ENCODE data around the gene RPSA. TPM values are rescaled to one million over a fixed set of nuclear protein-coding genes. Genes with fewer than 3 reads are reported as not detected.

The RPSA gene
- total RNA-seq, 1 experiment from 2014 or later, result 2,077 TPM

DNA sequence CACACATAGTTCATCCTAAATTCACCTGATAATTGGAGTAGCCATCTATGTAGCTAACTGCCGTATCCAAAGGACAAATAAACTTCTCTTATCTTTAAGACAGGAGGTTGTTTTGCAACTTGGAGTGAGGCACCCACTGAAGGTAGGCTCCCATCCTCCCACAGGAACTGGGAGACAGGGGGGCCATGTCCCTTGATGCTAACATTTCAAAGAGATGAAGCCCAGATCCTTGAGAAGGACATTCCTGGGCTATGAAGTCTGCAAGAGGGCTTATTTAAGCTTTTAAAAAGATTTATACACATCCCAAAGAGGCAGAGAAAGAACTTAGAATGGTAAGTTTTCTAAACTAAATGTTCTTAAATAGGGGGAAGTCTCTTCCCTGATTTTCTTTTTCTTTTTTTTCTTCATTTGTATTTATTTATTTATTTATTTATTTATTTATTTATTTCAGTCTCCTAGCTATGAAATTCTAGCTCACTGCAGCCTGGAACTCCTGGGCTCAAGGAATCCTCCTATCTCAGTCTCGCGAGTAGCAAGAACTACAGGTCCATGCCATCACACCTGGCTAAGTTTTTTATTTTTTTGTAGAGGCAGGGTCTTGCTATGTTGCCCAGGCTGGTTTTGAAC lies 48.2 kb downstream of the RPSA start:
- Histone ChIP-seq H3K4me1 (ENCODE audit: insufficient read depth, low read length) (no peaks in the 10 kb centered on the region), H3K9me3 (ENCODE audit: control insufficient read depth, low read depth, low read length) (no peaks in the 10 kb centered on the region), H2AFZ (ENCODE audit: low read length) (no peak overlapping the region), H4K8ac (replicated peaks; ENCODE audit: insufficient read length, low read depth, low read length) (no peak overlapping the region), H2BK12ac (ENCODE audit: insufficient read length, low read depth, low read length) (no peak overlapping the region), H3K79me1 (ENCODE audit: insufficient read depth, low read depth, low read length, poor library complexity, severe bottlenecking) (no peaks in the 10 kb centered on the region), H4K91ac (ENCODE audit: insufficient read length, low read depth, low read length) (no peak overlapping the region), H3K27me3 (ENCODE audit: insufficient read depth, low read length) (no peaks in the 10 kb centered on the region), H3K4me2 (ENCODE audit: insufficient read depth, insufficient read length, low read length) (no peak overlapping the region), H3K23me2 (ENCODE audit: insufficient read length, low read depth, low read length, poor library complexity, severe bottlenecking) (no peaks in the 10 kb centered on the region), H3K79me2 (ENCODE audit: insufficient read depth, low read length) (no peaks in the 10 kb centered on the region), H2BK20ac (ENCODE audit: low read depth, low read length, poor library complexity, severe bottlenecking) (no peak overlapping the region), H4K5ac (ENCODE audit: insufficient read length, low read depth, low read length) (no peak overlapping the region), H3T11ph (ENCODE audit: low read length) (no peak overlapping the region), H3K9ac (ENCODE audit: extremely low read depth, insufficient read length, low read length) (no peak overlapping the region), H2BK120ac (ENCODE audit: low read depth, low read length, poor library complexity, severe bottlenecking) (no peak overlapping the region), H4K20me1 (ENCODE audit: control insufficient read depth, insufficient read depth, insufficient read length) (no peaks in the 10 kb centered on the region), H3K56ac (ENCODE audit: insufficient read length, low read depth, low read length) (no peak overlapping the region), H3K18ac (ENCODE audit: insufficient read length, low read depth, low read length) (no peak overlapping the region), H3K27ac (ENCODE audit: insufficient read length, low read depth, low read length) (no peak overlapping the region), H2BK5ac (ENCODE audit: insufficient read length, low read length) (no peak overlapping the region), H3K14ac (ENCODE audit: insufficient read depth, low read length) (no peak overlapping the region), H3K4ac (ENCODE audit: low read depth, low read length) (no peak overlapping the region), H3K23ac (ENCODE audit: insufficient read length, low read depth, low read length) (no peak overlapping the region), H2BK15ac (ENCODE audit: low read depth, low read length) (no peak overlapping the region), H2AK5ac (ENCODE audit: insufficient read length, low read length) (no peak overlapping the region)
- H3K4me3 Mint-ChIP-seq, result no peak overlapping the region
- H3K9me3 Mint-ChIP-seq, result peaks cover 0 to 4% of the 10 kb centered on the region in 2 experiments; a peak in 2 of 5 replicates
- H3K4me1 Mint-ChIP-seq, result no peaks in the 10 kb centered on the region
- H3K27me3 Mint-ChIP-seq (ENCODE audit: low read depth), result no peaks in the 10 kb centered on the region
- no peak for DNase-seq
- TF ChIP-seq, protein P1, sequence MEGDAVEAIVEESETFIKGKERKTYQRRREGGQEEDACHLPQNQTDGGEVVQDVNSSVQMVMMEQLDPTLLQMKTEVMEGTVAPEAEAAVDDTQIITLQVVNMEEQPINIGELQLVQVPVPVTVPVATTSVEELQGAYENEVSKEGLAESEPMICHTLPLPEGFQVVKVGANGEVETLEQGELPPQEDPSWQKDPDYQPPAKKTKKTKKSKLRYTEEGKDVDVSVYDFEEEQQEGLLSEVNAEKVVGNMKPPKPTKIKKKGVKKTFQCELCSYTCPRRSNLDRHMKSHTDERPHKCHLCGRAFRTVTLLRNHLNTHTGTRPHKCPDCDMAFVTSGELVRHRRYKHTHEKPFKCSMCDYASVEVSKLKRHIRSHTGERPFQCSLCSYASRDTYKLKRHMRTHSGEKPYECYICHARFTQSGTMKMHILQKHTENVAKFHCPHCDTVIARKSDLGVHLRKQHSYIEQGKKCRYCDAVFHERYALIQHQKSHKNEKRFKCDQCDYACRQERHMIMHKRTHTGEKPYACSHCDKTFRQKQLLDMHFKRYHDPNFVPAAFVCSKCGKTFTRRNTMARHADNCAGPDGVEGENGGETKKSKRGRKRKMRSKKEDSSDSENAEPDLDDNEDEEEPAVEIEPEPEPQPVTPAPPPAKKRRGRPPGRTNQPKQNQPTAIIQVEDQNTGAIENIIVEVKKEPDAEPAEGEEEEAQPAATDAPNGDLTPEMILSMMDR (conservative IDR thresholded peaks at IDR 0.05), result no peak
- no peak overlapping the region for H3K27ac Mint-ChIP-seq
- no CpG with 5 or more reads among the region's 3 CpGs for WGBS (ENCODE audit: extremely low coverage, insufficient read length, low lambda C conversion rate)
- H3K36me3 Mint-ChIP-seq (ENCODE audit: insufficient read depth in 1 of 3, low read depth in 3 of 3), result peaks cover 0 to 4% (median 3%) of the 10 kb centered on the region in 3 experiments; a peak in 1 of 7 replicates
